GM21737 (cell line): ENCODE data around the gene PYGO2.

Experiments
- ATAC-seq: cut with Tn5 transposase; IDR thresholded peaks from one replicate; pipeline ENCODE4 v1.9.1; 2021; ENCODE audit warnings: mild to moderate bottlenecking, moderate library complexity; ENCODE audit not compliant: unreplicated experiment

PYGO2 gene

GRCh38 chr1:154966111-154966510, 4.5 kb upstream of the PYGO2 start:
- ATAC-seq = no peak

- no peak for ATAC-seq
Measured at GRCh38 chr1:154964359-154964758, 2.8 kb upstream of the PYGO2 start.

DNA sequence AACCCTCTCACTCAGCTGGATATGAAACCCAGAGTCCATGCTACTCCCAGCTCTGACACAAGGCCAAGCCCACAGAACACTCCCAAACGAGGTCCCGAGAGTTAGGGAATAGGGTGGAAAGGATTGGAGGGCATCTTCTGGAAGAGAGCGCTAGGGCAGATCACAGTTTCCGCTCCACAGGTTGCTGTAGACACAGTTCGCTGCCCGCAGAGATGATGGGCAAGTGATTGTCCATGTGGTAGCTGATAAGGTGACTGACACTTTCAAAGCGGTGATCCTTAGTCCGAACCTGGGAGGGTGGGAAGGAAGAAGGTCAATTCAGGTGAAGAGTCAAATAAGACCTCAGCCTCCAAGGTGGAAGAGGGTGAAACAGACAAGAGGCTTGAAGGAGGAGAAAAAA, 2.1 kb upstream of the PYGO2 start:
- no peak for ATAC-seq

- ATAC-seq = no peak
Measured at GRCh38 chr1:154962795-154963330, 1.3 kb upstream of the PYGO2 start.

- ATAC-seq = no peak
Measured at GRCh38 chr1:154962156-154962749, 671 bp upstream of the PYGO2 start.

DNA sequence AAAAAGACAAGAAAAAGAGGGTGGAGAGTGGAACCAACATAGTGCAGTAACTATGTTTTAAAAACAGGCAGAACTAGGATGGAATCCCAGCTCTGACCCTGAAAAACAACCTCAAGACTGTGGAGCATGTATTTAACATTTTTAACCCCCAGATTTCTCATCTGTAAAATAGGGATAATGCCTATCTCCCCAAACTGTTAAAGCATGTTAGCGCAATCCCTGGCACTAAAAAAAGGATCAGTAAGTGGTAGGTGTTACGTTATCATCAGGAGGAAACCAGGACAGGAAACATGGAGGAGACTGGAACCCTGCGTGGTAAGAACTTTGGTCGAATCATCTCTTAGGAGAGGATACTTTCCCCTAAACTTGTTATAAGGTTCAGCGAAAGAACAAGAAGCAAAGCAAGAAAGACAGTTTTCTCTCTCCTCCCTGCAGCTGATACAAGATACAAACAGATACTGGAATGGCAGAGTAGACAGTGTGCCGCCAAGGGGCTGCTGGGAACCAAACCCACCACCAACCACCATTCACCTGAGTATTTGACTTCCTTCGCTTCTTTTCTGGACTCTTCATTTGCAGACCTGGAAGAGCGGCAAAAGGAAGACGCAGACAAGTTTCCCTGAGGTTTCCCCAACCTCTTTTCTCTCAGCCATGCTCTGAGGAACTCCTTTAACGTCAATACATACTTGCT, 991 bp downstream of the PYGO2 start:
- no peak for ATAC-seq

- ATAC-seq = no peak
Measured at GRCh38 chr1:154959426-154959780, 2.2 kb downstream of the PYGO2 start.

GRCh38 chr1:154958681-154959425, 2.7 kb downstream of the PYGO2 start:
- no peak for ATAC-seq

GRCh38 chr1:154958036-154958435, 3.5 kb downstream of the PYGO2 start:
- ATAC-seq = no peak

DNA sequence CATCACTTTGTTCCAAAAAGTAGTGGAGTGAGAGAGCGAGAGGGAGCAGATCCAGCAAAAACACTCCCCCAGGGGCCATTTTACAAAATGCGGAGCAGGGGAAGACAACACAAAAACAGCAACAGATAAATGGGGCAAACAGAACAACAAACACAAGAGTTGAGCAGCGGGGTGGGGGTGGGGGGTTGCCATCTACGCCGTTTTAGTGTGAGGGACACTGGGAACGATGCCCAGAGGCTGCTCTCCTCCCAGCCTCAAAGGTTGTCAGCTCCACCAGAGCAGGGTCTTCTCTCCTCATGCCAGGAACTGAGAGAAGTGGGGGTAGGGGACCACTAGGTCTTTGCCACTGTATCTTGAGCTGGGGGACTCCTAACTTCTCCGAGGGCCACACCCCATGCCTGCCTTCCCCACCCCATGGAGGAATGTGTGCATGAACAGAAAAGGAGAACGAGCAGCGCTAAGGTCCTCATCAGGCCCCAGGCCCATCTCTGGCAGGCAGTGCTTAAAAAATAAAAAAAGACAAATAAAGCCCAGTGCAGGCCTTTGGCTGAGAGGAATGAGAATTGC, 4.4 kb downstream of the PYGO2 start:
- no peak for ATAC-seq

DNA sequence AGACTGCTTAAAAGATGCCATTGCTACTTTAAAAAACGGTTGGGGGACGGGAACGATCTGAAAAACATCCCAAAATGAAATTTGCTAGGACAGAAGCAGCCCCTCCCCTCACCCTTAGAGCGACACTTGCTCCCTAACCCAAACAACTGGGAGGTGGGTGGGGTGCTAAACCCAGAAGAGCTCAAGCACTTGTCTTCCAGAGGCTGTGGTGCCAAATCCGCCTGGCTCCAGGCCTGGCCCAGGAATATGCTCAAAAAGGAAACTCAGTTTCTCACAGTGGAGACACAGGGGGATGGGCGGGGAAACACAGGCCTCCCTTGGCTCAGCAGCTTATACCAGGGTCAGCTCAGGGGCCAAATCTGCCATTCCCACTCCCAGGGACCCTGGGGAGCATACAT, 5.0 kb downstream of the PYGO2 start:
- ATAC-seq = no peak

DNA sequence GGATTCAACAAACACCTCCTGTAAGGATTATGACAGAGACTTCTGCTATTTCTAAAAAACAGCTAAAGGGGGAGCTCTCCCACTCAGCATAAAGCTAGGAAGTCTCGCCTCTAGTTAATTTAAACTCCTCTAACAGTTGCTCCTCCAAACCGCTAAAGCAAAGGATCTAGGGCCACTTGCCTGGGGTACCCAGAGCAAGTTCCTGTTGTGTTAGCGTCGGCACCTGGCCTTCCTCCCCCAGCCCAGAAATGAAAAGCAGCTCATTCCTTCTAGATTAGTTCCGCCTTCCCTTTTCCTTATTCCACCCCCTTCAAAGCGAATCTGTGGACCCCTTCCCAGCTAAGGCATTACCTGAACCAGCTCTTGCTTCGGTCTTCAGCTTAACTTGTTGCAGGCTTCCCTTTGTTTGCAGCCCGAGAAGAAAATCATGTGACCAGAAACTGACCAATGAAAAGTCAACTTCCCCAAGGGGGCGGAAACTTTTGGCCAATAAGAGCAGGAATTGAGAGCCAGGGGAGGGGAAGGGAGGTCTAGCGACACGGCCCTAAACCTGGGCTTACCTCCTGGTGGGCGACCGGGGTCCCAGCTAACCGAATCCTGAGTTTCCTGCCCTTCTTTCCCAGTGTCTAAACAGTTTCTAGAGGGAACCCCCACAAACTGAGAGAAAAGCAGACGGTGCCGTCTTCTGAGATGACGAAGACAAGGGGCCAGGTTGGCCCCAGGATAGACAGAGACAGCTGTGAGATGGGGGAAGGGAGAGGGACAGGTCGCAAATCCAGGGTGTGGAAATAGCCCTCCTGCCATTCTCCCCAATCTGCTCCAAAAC, 5.7 kb downstream of the PYGO2 start, which contains the start of gene PBXIP1:
TSS of gene PBXIP1 (minus strand) at position 382 of the 826 bp plus-strand sequence. CDS start 2,378 bp downstream, outside the sequence.
- peak; percentile 39 for ATAC-seq

GRCh38 chr1:154955039-154955717, 6.4 kb downstream of the PYGO2 start:
- peak; percentile 56 for ATAC-seq

DNA sequence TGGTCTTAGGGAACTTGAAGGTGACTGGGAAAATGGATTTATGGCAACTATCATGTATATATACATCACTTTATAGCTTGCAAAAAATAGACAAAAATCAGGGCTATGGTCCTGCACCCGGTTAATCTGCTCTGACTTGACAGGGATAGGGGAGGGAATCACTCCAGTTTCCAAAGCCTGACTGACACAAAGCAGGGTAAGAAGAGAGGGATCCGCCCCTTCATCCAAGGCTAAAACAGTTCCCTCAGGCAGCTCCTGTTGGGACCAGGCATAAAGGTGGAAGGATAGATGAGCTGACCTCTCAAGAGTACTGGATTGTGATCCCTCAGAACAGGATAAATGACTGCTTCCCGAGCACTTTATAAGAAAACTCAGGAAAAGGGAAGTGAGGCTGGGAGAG, 7.0 kb downstream of the PYGO2 start:
- ATAC-seq = no peak

GRCh38 chr1:154953611-154954038, 8.0 kb downstream of the PYGO2 start:
- ATAC-seq = no peak

GRCh38 chr1:154952664-154953063, 8.9 kb downstream of the PYGO2 start:
- no peak for ATAC-seq

DNA sequence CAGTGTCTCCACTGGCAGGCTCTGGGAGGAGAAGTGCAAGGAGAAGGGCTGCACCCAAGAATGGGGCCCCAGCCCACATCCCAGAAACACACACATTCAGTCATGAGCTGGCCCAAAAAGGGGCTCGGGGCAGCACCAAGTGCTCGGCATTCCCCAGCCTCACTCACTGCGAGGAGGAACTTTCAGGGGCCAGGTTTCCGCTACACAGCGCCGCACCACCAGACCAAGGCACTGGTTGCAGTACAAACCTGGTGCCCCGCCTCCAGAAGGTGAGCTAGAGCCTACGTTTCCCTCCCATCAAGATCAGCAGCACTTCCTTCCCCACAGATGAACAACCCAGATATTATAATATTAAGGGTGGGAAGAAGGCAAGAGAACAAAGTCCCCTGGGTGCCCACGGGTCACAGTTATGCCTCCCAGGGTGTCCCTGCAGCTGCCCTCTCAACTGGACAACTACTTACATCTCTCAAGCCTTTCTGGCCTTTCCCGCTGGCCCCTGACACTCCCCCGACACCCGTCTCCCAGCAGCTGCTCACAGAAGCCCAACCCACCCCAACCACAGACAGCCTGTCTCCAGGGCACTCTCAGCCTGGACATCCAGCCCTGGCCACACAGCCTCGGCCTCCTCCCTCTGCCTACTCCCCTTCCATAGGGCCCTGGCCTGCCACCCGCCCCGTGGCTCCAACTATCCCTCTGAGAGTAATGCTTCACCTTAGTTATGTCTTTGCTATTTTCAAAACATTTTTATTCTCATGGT, 9.5 kb downstream of the PYGO2 start:
- ATAC-seq = no peak

DNA sequence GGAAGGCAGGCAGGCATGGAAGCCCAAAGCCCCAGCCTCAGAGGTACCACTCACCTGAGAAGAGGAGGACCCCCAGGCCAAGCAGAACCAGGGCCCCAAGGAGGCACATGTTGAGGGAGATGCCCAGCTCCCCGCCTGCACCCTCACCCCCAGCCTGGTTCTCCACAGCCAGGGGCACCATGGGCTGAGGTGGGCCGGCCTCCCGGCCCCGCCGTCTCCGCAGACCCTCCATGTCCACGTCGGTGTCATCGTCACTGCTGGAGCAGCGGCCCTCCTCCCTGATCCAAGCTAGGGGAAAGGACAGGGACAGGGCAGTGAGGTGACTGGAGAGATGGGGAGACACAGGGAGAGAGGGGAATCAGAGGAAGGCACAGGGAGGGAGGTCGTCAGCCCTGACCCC, 13.5 kb downstream of the PYGO2 start:
- no peak for ATAC-seq
